Upper lobe of right lung (tissue), 1 donor: ENCODE results near the gene PRKCZ. TPM values are rescaled to one million over a fixed set of nuclear protein-coding genes. Genes with fewer than 3 reads are reported as not detected.

Source experiments
- ATAC-seq: fragments of 200-7000 bp; cut with Tn5 transposase; one replicate; pipeline ENCODE4 v1.9.1; 2020; ENCODE audit warnings: mild to moderate bottlenecking, moderate library complexity
- DNase-seq: peaks from one replicate; pipeline ENCODE4 v3.0.0-alpha.2; 2020
- H3K27ac ChIP-seq: fragments of 200-600 bp; one replicate; pipeline ENCODE4 v1.8.0; 2022
- H3K27me3 ChIP-seq: fragments of 200-600 bp; one replicate; pipeline ENCODE4 v1.8.0; 2022; ENCODE audit warnings: mild to moderate bottlenecking
- H3K36me3 ChIP-seq: fragments of 200-600 bp; one replicate; pipeline ENCODE4 v1.8.0; 2022
- H3K4me1 ChIP-seq: fragments of 200-600 bp; one replicate; pipeline ENCODE4 v1.8.0; 2022
- H3K4me3 ChIP-seq: fragments of 200-600 bp; one replicate; pipeline ENCODE4 v1.8.0; 2022; ENCODE audit warnings: mild to moderate bottlenecking
- H3K9me3 ChIP-seq: fragments of 200-600 bp; one replicate; pipeline ENCODE4 v1.8.0; 2022
- CTCF ChIP-seq: fragments of 200-600 bp; IDR thresholded peaks from one replicate; pipeline ENCODE4 v1.8.0; 2022; ENCODE audit warnings: antibody characterized with exemption
- intact Hi-C: fragments of 100-400 bp; cut with DNase I; formaldehyde crosslinking; loops from one replicate; pipeline ENCODE4 v1.11.0; 2022
- total RNA-seq: library from RNA; stranded (reverse); fragmentation: NEBNext Ultra II Directional; extraction: Animal tissue kit (Norgen Biotek cat#: 25700); gene quantifications from one replicate; pipeline ENCODE4 v1.2.1, GENCODE V29; 2021
- donor health status: DM: no; HTN: yes; CAD: no; lungs with severe emphysema.

PRKCZ gene
- total RNA-seq, 1 donor from 2014 or later, result 121 TPM

GRCh38 chr1:2068951-2069350 is 18.7 kb downstream of the PRKCZ start:
- intact Hi-C loops, result no loop called here
- ATAC-seq (no peak), DNase-seq (no peak)
- Histone ChIP-seq H3K4me3 (no peak overlapping the region), H3K27me3 (no peaks in the 10 kb centered on the region), H3K4me1 (no peaks in the 10 kb centered on the region), H3K27ac (no peak overlapping the region), H3K9me3 (no peaks in the 10 kb centered on the region), H3K36me3 (peaks cover 8% of the 10 kb centered on the region)
- TF ChIP-seq CTCF, result no peak

GRCh38 chr1:2070016-2070415 is 19.8 kb downstream of the PRKCZ start:
- Histone ChIP-seq H3K4me1 (no peaks in the 10 kb centered on the region), H3K9me3 (no peaks in the 10 kb centered on the region), H3K4me3 (no peak overlapping the region), H3K36me3 (peaks cover 8% of the 10 kb centered on the region), H3K27me3 (no peaks in the 10 kb centered on the region), H3K27ac (no peak overlapping the region)
- TF ChIP-seq CTCF, result no peak
- DNase-seq, result no peak
- intact Hi-C loops, result no loop called here
- no peak for ATAC-seq

- DNase-seq, result no peak
- no peaks in the 10 kb centered on the region for H3K27me3 ChIP-seq
- ATAC-seq, result no peak
- H3K4me1 ChIP-seq, result no peaks in the 10 kb centered on the region
- H3K27ac ChIP-seq, result no peak overlapping the region
- H3K4me3 ChIP-seq, result no peak overlapping the region
- TF ChIP-seq CTCF, result no peak
- H3K9me3 ChIP-seq, result no peaks in the 10 kb centered on the region
- peaks cover 8% of the 10 kb centered on the region for H3K36me3 ChIP-seq
- intact Hi-C loops, result no loop called here
These were observed 20.8 kb downstream of the PRKCZ start for GRCh38 chr1:2070800-2071530.

GRCh38 chr1:2072109-2072806 is 22.0 kb downstream of the PRKCZ start:
- Histone ChIP-seq H3K27me3 (no peaks in the 10 kb centered on the region), H3K9me3 (peaks cover under 1% of the 10 kb centered on the region), H3K36me3 (peaks cover 8% of the 10 kb centered on the region), H3K4me1 (no peaks in the 10 kb centered on the region), H3K27ac (no peak overlapping the region), H3K4me3 (no peak overlapping the region)
- intact Hi-C loops, result no loop called here
- no peak for DNase-seq
- no peak for TF ChIP-seq CTCF
- ATAC-seq, result no peak

GRCh38 chr1:2072891-2073290 is 22.7 kb downstream of the PRKCZ start:
- H3K4me3 ChIP-seq, result no peak overlapping the region
- no peaks in the 10 kb centered on the region for H3K27me3 ChIP-seq
- H3K27ac ChIP-seq, result no peak overlapping the region
- ATAC-seq (no peak), DNase-seq (no peak)
- H3K36me3 ChIP-seq, result peaks cover 8% of the 10 kb centered on the region
- intact Hi-C loops, result no loop called here
- TF ChIP-seq CTCF, result no peak
- H3K4me1 ChIP-seq, result no peaks in the 10 kb centered on the region
- peaks cover 7% of the 10 kb centered on the region for H3K9me3 ChIP-seq
